Activated T-cell treated with anti-CD3 and anti-CD28 coated beads, Interleukin-2, amount 50 U/mL, for 48 hours (primary cell): ENCODE results near the gene OR6J1.

Experiments
- DNase-seq, 2 experiments: peaks; one replicate each; pipeline ENCODE4 v3.0.0-alpha.2; 2020

Gene OR6J1

DNA sequence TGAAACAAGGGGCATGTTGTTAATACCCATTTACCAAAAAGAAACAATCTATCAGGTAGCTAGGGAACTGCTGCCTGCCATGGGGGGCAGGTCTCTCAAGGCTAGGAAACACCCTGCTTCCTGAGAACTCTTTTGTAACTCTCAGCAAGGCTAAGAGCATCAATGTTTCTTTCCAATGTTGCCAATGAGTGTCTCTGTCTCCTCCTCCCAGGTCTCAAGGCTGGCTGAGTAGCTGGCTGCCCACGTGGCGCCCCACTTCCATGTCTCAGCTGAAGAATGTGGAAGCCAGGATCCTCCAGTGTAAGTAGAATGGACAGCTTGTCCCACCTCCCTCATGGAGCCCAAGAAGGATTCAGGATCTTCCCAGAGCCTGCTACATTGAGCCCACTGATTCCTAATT lies 42.7 kb downstream of the OR6J1 start:
- DNase-seq, result no peak

GRCh38 chr14:22600027-22600426 lies 44.1 kb downstream of the OR6J1 start:
- no peak for DNase-seq

DNA sequence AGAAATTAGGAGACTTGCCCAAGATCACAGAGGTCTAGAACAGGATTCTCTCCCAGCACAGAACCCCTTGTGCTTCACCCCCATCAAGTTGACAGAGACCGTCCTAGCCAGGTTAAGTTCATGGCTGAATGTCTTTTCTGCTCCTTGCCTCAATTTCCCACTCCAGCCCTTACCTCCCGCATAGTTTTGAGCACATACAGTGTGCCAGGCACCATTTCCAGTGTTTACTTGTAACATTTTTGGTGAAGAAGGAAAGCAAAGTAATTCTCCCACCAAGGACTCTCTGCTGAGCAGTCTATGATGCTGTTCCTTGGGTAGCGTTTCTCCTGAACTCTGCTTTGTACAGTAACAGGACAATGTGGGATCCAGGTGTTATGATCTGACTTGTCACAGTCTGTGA lies 44.8 kb downstream of the OR6J1 start:
- DNase-seq, result no peak

GRCh38 chr14:22598896-22599244 lies 45.3 kb downstream of the OR6J1 start:
- peak; percentile 41 to 53 for DNase-seq

DNA sequence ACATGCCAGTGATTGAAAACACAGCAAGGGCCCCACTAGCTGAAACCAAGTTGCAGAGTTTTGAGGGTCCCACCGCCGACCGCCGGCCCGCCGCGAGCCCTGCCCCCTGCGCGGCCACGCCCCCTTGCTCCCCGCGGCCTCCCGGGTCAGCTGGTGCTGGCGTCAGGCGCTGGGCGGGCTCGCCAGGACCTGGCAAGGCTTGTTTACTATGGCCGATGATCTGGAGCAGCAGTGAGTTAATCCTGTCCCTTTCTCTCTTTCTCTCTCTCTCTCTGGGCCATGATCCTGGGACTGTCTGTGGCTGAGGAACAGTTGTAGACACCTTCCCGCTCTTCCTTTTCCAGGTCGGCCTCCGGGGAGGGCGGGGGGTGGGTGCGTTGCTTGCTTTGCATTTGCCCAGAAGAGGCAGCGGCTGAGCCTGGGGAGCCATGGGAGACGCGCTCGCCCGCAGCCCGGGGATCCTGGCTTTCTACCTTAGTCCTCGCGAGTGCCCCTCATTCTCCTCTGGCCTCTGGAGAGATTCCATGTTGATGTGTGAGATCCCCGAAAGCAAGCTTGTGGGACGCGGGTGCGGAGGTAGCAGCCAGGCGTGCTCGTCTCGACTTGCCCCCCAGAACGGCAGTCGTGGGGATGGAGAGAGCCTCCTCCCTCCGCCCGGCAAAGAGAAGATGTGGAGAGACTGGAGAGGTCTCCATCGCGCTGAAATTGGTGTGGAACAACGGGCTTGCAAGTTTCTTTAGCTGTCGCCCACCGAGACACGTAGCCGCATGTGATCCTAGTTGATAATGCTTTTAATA lies 45.9 kb downstream of the OR6J1 start, which contains the start of gene ABHD4:
ABHD4 (plus strand) TSS at position 202 of the 797 bp plus-strand sequence; CDS start at position 209, 7 bp downstream.
- peak; percentile 67 to 77 for DNase-seq

- DNase-seq, result no peak
Measured at GRCh38 chr14:22597771-22598098, 46.4 kb downstream of the OR6J1 start.

DNA sequence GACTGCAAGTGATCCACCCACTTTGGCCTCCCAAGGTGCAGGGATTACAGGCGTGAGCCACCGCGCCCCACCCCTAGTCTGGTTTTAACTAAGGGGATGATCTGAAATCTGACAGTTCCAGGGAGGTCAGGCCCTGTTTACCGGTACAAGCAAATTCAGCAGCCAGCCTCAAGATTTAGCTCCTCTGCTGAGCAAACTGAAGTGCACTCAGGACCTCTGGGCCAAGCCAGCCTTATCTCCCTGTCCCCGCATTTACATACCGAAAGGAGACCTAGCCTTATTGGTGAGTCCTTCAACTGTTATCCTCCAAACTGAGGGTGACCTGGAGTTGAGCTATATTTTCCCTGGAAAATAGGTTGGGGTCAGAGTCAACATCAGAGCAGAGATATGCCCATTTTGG lies 46.9 kb downstream of the OR6J1 start:
- no peak for DNase-seq

- no peak for DNase-seq
Measured at GRCh38 chr14:22596354-22596879, 47.7 kb downstream of the OR6J1 start.

DNA sequence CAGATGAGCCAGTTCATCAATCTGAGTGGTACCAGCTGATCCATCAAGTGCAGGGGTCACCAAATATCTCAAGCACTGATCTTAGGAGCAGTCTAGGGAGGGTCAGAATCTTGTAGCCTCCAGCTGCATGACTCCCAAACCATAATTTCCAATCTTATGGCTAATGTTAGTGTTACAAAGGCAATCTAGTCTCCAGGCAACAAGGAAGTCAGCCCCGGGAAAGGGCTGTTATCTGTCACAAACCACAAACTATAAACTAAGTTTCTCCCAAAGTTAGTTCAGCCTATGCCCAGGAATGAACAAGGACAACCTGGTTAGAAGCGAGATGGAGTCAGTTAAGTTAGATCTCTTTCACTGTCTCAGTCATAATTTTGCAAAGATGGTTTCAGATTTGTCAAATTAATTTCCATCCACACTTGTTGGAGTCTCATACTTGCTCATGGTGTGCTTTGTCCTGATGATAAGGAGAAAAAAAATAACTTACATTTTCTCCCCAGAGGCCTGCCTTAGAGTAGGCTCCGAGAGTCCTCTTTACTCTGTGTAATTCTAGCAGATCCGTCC lies 49.9 kb downstream of the OR6J1 start:
- DNase-seq, result no peak

GRCh38 chr14:22593601-22594000 lies 50.6 kb downstream of the OR6J1 start:
- no peak for DNase-seq

DNA sequence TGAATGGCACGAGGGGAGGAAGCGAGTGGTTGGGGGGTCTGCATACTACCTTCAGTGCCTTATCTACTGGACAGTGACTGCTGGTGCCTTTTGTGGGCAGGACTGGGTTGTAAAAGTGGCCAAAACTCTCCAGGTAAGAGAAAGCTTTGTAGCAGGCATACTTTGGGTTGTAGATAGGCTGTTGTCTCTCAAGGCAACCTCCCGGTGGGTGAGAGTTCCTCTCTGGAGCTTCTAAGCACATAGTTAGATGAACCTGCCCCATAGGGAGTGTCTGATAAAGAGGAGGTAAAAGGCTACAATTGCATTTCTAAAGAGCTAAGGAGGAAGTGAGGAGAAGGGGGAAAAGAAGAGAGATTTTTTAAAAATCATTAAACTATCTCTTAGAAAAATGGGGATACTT lies 51.0 kb downstream of the OR6J1 start:
- DNase-seq, result no peak

GRCh38 chr14:22589096-22589839 lies 54.9 kb downstream of the OR6J1 start, which contains the start of gene DAD1:
Gene DAD1, minus strand, starts transcription at chr14:22589224. Its CDS starts 67 bp downstream, at chr14:22589157.
- peak; percentile 100 for DNase-seq

- DNase-seq, result no peak
Measured at GRCh38 chr14:22588526-22589095, 55.5 kb downstream of the OR6J1 start.

DNA sequence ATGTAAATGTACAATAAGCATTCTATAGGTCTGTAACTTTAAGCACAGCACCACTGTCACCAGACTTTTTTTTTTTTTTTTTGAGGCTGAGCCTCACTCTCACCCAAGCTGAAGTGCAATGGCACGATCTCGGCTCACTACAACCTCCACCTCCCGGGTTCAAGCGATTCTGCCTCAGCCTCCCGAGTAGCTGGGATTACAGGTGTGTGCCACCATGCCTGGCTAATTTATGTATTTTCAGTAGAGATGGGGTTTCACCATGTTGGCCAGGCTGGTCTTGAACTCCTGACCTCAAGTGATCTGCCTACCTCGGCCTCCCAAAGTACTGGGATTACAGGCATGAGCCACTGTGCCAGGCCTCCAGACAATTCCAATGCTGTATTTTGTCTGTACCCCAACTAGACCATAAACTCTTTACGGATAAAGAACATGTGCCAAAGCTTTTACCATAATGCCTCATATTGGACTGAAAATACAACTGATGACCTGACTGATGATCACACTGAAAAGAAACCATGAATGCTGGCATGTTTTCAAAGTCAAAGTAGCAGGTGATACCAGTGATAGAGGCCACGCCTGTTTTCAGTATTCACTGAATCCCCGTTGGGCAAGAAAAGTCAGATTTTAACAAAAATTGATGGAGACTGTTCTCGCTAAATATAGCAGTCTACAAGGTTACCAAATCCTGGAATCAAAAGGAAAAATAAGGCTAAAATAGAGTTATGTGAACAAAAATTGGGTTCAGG lies 56.3 kb downstream of the OR6J1 start:
- DNase-seq, result peak in 1 of 2 experiments; percentile 35

GRCh38 chr14:22587247-22587646 lies 56.9 kb downstream of the OR6J1 start:
- no peak for DNase-seq

- DNase-seq, result no peak
Measured at GRCh38 chr14:22583994-22584393, 60.2 kb downstream of the OR6J1 start.
